BJ (cell line): ENCODE data around the gene PARM1. TPM values are rescaled to one million over a fixed set of nuclear protein-coding genes. Genes with fewer than 3 reads are reported as not detected.

Experiments
- CTCF ChIA-PET: fragments of 350-600 bp; formaldehyde crosslinking; extraction: SDS; loops from one replicate; lab custom pipeline; 2021; ENCODE audit warnings: antibody characterized with exemption, inconsistent platforms; lab: Yijun Ruan, JAX
- POLR2A ChIA-PET: fragments of 300-600 bp; sonication (Branson Sonifier 250); formaldehyde crosslinking; extraction: SDS; loops from one replicate; lab custom pipeline; 2021; ENCODE audit warnings: antibody characterized with exemption; lab: Charles Lee
- DNase-seq: peaks from one replicate; pipeline ENCODE4 v3.0.0-alpha.2; 2011; ENCODE audit warnings: low read depth
- H3K27me3 ChIP-seq: 2 replicates; pipeline ENCODE4 v1.6.0; 2011; ENCODE audit warnings: low read length; ENCODE audit not compliant: control insufficient read depth, insufficient read depth
- H3K36me3 ChIP-seq: 2 replicates; pipeline ENCODE4 v1.5.1; 2011; ENCODE audit warnings: low read length; ENCODE audit not compliant: control insufficient read depth, insufficient read depth
- H3K4me3 ChIP-seq: 2 replicates; pipeline ENCODE4 v1.5.1; 2011; ENCODE audit warnings: low read depth, mild to moderate bottlenecking, control low read depth, low read length
- polyA plus RNA-seq: library from polyadenylated mRNA; depleted of rRNA; stranded (reverse); fragments of >200 nt; gene quantifications from 2 replicates; pipeline ENCODE4 v1.2.3, GENCODE V29; 2011
- TF ChIP-seq, protein P1 (sequence below): IDR thresholded peaks from 2 replicates; pipeline ENCODE4 v1.5.1; 2011; ENCODE audit warnings: low read depth, mild to moderate bottlenecking, control low read depth, inconsistent platforms, low read length, moderate library complexity; ENCODE audit not compliant: insufficient read depth

PARM1 gene
- polyA plus RNA-seq, 1 experiment, result 0.01 TPM

GRCh38 chr4:75038376-75038775 is 105.5 kb downstream of the PARM1 start:
- Histone ChIP-seq H3K27me3 (no peaks in the 10 kb centered on the region), H3K4me3 (no peak overlapping the region), H3K36me3 (no peaks in the 10 kb centered on the region)
- POLR2A ChIA-PET, result no interaction called here
- TF ChIP-seq, protein P1, sequence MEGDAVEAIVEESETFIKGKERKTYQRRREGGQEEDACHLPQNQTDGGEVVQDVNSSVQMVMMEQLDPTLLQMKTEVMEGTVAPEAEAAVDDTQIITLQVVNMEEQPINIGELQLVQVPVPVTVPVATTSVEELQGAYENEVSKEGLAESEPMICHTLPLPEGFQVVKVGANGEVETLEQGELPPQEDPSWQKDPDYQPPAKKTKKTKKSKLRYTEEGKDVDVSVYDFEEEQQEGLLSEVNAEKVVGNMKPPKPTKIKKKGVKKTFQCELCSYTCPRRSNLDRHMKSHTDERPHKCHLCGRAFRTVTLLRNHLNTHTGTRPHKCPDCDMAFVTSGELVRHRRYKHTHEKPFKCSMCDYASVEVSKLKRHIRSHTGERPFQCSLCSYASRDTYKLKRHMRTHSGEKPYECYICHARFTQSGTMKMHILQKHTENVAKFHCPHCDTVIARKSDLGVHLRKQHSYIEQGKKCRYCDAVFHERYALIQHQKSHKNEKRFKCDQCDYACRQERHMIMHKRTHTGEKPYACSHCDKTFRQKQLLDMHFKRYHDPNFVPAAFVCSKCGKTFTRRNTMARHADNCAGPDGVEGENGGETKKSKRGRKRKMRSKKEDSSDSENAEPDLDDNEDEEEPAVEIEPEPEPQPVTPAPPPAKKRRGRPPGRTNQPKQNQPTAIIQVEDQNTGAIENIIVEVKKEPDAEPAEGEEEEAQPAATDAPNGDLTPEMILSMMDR, result no peak
- CTCF ChIA-PET, result no interaction called here
- no peak for DNase-seq

GRCh38 chr4:75040703-75041102 is 107.8 kb downstream of the PARM1 start:
- H3K36me3 ChIP-seq, result no peaks in the 10 kb centered on the region
- TF ChIP-seq, protein P1, result no peak
- no peak for DNase-seq
- ChIA-PET CTCF (interaction anchor here (1.7 kb wide), 1 partner anchor 10 kb away, joined by 4 read pairs; no protein-coding TSS in a partner anchor), POLR2A (no interaction called here)
- H3K4me3 ChIP-seq, result no peak overlapping the region
- no peaks in the 10 kb centered on the region for H3K27me3 ChIP-seq

- Histone ChIP-seq H3K4me3 (no peak overlapping the region), H3K27me3 (no peaks in the 10 kb centered on the region), H3K36me3 (no peaks in the 10 kb centered on the region)
- no peak for DNase-seq
- ChIA-PET POLR2A (no interaction called here), CTCF (no interaction called here)
- TF ChIP-seq, protein P1, result no peak
These were observed 109.8 kb downstream of the PARM1 start for GRCh38 chr4:75042601-75043208.

DNA sequence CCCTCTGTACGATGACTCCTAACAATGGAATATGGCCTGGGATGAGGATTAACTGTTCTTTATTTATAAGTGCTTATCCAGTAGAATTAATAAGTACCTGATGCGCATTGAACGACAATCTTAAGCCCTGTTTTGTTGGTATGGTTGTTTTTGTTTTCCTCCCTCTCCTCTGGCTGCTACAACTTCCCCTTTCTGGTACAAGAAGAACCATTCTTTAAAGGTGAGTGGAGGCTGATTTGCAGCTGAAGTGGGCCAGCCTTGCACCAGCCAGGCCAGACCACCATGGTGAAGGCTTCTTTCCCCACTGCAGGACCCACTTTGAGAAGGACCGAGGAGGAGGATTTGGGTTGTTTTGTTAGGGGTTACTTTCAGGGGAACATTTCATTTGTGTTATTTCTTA is 113.3 kb downstream of the PARM1 start:
- Histone ChIP-seq H3K27me3 (no peaks in the 10 kb centered on the region), H3K36me3 (no peaks in the 10 kb centered on the region), H3K4me3 (no peak overlapping the region)
- ChIA-PET POLR2A (no interaction called here), CTCF (no interaction called here)
- TF ChIP-seq, protein P1, result no peak
- no peak for DNase-seq

GRCh38 chr4:75046641-75047040 is 113.7 kb downstream of the PARM1 start:
- H3K36me3 ChIP-seq, result no peaks in the 10 kb centered on the region
- CTCF ChIA-PET, result no interaction called here
- TF ChIP-seq, protein P1, result no peak
- H3K27me3 ChIP-seq, result no peaks in the 10 kb centered on the region
- no peak overlapping the region for H3K4me3 ChIP-seq
- no peak for DNase-seq
- POLR2A ChIA-PET, result no interaction called here
